Measurements from ENCODE around the gene RBM27. TPM values are rescaled to one million over a fixed set of nuclear protein-coding genes. Genes with fewer than 3 reads are reported as not detected.
"Not testable (repeated sequence)": the region's sequence is repeated elsewhere in the genome, so short reads cannot be mapped to it uniquely, and the experiment has no call there.

RBM27 gene
- 15.5 and 15.8 TPM in 2 replicates for total RNA-seq

DNA sequence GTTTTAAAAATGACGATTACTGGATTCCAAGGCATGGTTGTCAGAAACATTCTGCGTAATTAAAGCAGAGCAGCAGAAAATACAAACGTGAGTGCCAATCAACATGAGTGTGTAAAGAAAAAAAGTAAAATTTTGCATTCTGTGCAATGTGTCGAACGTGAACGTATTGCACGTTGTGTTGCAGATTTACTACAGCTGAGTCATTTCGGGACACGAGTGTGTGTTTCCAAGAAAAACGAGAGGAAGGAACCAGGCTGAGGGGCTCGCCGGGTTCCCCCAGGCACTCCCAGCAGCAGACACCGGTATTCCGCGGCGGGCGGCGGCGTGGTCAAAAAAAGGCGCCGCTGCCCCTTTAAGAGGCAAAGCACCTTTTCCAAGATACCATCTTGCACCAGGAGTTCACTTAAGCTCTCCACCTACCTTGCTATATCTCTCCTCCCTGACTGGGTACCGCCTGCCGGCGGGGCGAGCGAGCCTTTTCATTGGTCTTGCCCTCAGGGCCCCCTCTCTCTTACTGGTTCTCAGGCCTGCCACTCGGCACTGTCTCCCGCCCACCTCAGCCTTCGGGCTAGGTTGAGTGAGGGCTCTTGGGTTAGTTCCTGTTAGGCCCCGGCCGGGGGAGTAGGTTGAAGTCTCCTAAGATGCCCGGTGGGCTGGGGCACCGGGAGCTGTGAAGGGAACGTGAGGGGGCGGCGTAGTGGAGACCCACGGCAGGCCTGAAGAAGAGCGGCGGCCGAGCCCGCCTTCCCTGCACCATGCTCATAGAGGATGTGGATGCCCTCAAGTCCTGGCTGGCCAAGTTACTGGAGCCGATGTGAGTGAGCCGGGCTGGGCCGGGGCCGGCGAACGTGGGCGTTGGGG is at the start of gene RBM27:
Gene RBM27, plus strand, starts transcription at position 595 of the 861 bp plus-strand sequence. Its CDS starts 161 bp downstream, at position 756.
- DNase-seq (ENCODE audit: low read depth in 2 of 2) = peak; percentile 96 to 99

DNA sequence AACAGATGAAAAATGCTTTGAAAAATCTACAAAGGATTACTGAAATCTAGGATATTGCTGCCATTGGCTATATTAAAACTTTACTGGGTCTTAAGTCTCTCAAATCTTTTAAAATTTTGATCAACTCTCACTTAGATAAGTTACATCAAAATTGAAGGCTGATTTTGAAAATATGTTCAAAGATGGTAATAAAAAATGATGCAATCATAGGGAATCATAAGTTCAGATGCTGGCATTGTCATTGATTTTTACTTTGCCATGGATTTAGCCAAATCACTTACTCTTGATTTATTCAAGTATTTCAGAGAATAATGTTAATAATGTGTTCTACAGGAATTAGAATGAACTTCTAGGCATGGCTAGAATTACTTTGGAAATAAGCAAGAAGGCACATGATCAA is 45.1 kb upstream of the RBM27 start:
- no peak for DNase-seq (ENCODE audit: low read depth in 2 of 2)

- DNase-seq (ENCODE audit: low read depth in 2 of 2) = no peak
Measured at GRCh38 chr5:146164382-146164781, 39.0 kb upstream of the RBM27 start.

DNA sequence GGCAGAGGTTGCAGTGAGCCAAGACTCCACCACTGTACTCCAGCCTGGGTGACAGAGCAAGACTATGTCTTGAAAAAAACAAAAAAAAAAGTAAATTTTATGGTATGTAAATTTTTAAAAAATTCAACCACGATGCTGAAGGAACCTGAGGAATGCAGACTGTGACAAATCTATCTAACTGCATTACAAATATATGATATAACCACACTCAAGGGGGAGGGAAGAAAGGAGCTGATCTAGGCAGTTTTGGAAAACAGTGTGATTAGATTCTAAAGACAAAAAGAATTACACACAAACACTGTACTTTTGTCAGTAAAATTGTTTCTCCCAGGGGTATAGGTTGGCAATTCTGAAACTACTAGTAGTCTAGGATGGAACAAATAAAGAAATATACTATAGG is 37.9 kb upstream of the RBM27 start:
- no peak for DNase-seq (ENCODE audit: low read depth in 2 of 2)

DNA sequence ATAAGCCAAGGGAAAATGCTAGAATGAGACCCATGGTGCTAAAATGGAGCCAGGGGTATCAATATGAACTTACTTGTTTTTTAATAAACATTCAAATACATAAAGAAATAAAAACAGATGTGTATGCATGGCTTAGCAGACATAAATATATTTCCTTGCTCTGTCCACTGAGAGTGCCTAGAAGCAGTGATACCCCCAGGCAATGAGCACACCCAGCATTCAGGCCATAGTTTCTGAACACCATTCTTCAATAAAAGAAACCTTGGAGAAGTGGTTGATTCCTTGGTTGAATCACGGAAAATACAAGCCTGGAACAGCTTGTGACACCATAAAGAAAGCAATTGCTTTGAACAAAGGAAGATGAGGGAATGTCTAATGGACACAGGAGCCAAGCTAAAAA is 37.5 kb upstream of the RBM27 start:
- DNase-seq (ENCODE audit: low read depth in 2 of 2) = no peak

DNA sequence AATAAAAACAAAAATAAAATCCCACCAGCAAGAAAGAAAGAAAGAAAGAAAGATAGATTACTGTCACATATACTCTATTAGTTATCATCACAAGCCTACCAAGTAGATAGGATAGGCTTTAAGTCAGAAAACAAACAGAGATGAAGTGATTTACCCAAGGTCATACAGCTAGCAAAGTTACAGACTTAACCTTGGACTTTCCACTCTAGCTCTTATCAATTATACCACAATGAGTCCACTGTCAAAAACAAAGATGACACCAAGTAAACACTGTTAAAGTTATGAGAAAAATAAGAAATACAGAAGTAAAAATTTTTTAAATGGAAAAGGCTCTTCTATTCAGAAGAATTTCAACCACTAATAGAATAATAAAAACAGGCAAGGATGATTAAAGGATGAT is 34.3 kb upstream of the RBM27 start:
- DNase-seq (ENCODE audit: low read depth in 2 of 2) = no peak

- DNase-seq (ENCODE audit: low read depth in 2 of 2) = not testable (repeated sequence)
Measured at GRCh38 chr5:146173049-146173448, 30.4 kb upstream of the RBM27 start.

GRCh38 chr5:146173597-146173996 is 29.8 kb upstream of the RBM27 start:
- no peak for DNase-seq (ENCODE audit: low read depth in 2 of 2)

DNA sequence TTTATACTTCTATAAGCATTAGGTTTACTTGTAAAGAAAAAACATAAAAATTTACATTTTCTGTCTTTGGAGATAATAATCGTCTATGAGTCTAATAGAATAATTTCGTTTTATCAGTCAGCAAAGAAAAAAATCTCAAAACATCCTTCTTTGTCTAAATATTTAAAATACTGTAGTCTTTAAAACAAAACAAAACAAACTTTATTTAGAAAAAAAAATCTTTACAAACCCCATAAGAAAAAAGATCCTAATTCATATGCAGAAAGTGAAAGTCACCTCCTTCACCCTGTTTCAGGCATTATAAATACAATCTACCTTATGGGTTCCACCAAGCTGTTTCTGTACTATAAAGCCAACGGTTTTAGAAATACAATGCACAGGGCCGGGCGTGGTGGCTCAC is 26.6 kb upstream of the RBM27 start:
- no peak for DNase-seq (ENCODE audit: low read depth in 2 of 2)

DNA sequence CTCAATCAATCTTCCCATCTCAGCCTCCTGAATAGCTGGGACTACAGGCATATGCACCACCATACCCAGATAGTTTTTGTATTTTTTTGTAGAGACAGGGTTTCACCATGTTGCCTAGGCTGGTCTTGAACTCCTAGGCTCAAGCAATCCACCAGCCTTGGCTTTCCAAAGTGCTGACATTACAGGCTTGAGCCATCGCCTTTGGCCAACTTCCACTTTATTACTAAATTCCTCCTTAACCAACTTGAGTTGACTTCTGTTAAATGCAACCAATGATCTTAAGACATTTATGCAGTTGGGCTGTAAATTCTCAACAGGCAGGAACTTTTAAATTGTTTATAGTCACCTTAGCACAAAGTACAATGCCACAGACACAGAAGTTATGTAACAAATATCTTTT is 23.7 kb upstream of the RBM27 start:
- DNase-seq (ENCODE audit: low read depth in 2 of 2) = no peak

DNA sequence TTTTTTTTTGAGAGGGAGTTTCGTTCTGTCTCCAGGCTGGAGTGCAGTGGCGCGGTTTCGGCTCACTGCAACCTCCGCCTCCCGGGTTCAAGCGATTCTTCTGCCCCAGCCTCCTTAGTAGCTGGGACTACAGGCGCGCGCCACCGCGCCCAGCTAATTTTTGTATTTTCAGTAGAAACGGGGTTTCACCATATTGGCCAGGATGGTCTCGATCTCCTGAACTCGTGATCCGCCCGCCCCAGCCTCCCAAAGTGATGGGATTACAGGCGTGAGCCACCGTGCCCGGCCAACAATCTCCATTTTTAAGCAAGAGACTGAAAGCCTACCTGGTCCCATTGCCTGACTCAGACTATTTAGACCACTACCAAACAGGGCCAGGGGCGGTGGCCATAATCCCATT is 20.0 kb upstream of the RBM27 start:
- not testable (repeated sequence) for DNase-seq (ENCODE audit: low read depth in 2 of 2)

- peak in 1 of 2 donors; percentile 24 for DNase-seq (ENCODE audit: low read depth in 2 of 2)
Measured at GRCh38 chr5:146185161-146185560, 18.2 kb upstream of the RBM27 start.

GRCh38 chr5:146188358-146188757 is 15.0 kb upstream of the RBM27 start:
- DNase-seq (ENCODE audit: low read depth in 2 of 2) = no peak

- no peak for DNase-seq (ENCODE audit: low read depth in 2 of 2)
Measured at GRCh38 chr5:146192571-146193043, 10.8 kb upstream of the RBM27 start.

GRCh38 chr5:146193285-146193684 is 10.1 kb upstream of the RBM27 start:
- DNase-seq (ENCODE audit: low read depth in 2 of 2) = no peak

DNA sequence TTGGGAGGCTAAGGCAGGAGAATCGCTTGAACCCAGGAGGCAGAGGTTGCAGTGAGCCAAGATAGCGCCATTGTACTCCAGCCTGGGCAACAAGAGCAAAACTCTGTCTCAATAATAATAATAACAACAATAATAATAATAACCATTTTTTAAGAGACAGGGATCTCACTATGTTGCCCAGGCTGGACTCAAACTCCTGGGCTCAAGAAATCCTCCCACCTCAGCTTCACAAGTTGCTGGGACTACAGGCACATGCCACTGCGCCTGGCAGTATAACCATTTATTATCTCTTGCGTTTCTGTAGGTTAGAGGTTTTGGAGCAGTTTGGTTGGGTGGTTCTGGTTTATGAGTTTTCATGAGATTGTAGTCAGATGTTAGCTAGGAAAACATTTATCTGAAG is 8.4 kb upstream of the RBM27 start:
- DNase-seq (ENCODE audit: low read depth in 2 of 2) = not testable (repeated sequence)

DNA sequence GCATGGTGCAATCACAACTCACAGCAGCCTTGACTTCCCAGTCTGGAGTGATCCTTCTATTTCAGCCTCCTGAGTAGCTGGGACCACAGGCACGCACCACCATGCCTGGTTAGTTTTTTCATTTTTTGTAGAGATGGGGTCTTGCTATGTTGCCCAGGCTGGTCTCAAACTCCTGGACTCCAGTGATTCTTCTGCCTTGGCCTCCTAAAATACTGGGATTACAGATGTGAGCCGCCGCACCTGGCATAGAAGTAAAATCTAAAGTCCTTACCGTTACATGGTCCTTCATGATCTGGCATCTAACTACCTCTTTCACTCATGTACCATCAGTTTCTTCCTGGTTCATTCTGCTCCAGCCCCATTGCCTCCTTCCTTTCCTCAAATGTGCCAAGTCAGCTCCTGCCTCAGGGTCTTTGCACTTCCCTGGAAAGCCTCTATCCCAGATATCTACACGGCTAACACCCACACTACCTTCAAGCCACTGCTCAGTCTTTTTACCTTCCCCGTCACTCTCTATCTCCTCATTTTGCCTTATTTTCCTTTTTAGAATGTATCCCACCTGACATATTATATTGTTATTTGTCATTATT is 6.9 kb upstream of the RBM27 start:
- DNase-seq (ENCODE audit: low read depth in 2 of 2) = no peak

DNA sequence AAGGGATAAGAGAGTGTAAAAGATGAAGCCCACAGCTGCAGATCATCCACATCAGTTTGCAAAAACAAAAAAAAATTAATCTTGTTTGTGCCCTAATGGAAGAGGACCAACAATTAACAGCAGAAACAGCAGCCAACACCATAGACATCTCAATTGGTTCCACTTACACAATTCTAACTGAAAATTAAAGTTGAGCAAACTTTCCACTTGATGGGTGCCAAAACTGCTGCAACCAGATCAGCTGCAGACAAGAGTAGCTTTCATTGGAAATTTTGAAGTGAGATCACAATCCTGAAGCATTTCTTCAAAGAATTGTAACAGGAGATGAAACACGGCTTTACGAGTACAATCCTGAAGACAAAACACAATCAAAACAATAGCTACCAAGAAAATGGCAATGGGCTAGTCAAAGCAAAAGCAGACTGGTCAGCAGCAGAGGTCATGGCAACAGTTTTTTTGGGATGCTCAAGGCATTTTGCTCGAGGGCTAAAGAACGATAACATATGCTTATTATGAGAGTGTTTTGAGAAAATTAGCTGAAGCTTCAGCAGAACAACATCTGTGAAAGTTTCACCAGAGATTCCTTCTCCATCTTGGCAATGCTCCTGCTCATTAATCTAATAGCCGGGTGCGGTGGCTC is 4.1 kb upstream of the RBM27 start:
- no peak for DNase-seq (ENCODE audit: low read depth in 2 of 2)

GRCh38 chr5:146201795-146202194 is 1.6 kb upstream of the RBM27 start:
- DNase-seq (ENCODE audit: low read depth in 2 of 2) = not testable (repeated sequence)

DNA sequence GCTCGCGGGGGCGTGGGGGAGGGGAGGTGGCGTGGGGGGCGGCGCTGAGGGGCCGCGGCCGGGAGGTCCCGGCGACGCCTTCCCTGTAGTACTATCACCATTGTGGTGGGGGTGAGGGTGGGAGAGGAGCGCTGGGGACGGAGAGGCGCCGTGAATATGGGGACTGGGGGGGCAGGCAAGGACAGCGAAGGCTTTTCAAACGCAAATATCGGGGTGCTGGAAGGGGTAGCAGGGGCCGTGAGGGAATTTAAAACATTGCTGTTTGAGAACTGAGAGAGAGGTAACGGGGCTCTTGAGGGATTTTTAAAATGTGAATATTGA is 427 bp downstream of the RBM27 start:
- DNase-seq (ENCODE audit: low read depth in 2 of 2) = no peak

DNA sequence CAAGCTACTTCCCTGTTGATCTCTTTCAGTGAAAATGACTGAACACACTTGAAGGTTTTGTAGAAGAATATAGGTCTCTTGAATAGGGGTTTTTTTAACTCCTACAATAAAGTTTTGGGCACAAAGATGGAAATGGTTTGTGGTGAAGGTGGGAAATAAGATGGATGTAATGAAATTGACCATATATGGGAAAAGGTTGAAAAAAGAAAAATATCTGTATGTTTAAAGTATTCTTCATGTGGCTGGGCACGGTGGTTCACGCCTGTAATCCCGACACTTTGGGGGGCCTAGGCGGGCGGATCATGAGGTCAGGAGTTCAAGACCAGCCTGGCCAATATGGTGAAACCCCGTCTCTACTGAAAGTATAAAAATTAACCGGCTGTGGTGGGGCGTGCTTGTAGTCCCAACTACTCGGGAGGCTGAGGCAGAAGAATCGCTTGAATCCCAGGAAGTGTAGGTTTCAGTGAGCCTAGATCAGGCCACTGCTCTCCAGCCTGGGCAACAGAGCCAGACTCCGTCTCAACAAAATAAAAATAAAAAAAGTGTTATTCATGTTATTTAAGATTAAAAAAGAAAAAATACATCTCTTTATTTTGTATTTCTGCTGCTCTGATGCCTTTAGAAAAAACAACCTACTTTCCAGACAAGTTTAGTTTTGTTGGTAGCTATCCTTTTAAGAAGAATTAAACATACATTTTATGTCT is 2.2 kb downstream of the RBM27 start:
- no peak for DNase-seq (ENCODE audit: low read depth in 2 of 2)

DNA sequence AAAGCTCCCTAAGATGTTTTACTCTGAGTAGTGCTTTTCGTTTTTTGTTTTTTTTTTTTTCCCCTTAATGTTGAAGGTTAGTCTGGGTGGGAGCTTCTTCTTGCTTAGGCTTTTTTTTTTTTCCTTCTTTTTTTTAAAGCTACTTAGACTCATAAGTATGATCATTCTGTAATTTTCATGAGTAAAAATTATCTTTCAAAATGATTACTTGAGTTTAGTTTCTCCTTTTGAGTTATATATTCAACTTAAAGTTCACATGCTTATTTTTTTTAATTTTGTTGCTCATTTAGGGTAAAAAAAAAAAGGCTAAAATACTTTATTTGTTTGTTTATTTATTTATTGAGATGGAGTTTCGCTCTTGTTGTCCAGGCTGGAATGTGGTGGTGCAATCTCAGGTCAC is 2.9 kb downstream of the RBM27 start:
- no peak for DNase-seq (ENCODE audit: low read depth in 2 of 2)

Measured in dermis microvascular lymphatic vessel endothelial cell (primary cell).